ENCODE results near the gene FGF5. TPM values are rescaled to one million over a fixed set of nuclear protein-coding genes. Genes with fewer than 3 reads are reported as not detected.

The FGF5 gene
- total RNA-seq, 1 donor from 2014 or later: 5.8 TPM

- no peak for DNase-seq (ENCODE audit: low read depth)
- TF ChIP-seq CTCF (conservative IDR thresholded peaks at IDR 0.05; ENCODE audit: low read depth, low read length): no peak
- H3K4me3 ChIP-seq (ENCODE audit: low read depth, low read length): no peak overlapping the region
These were observed 38.0 kb upstream of the FGF5 start for GRCh38 chr4:80228460-80228859.

GRCh38 chr4:80229128-80229527 lies 37.3 kb upstream of the FGF5 start:
- TF ChIP-seq CTCF (conservative IDR thresholded peaks at IDR 0.05; ENCODE audit: low read depth, low read length): no peak
- no peak for DNase-seq (ENCODE audit: low read depth)
- no peak overlapping the region for H3K4me3 ChIP-seq (ENCODE audit: low read depth, low read length)

- H3K4me3 ChIP-seq (ENCODE audit: low read depth, low read length): no peak overlapping the region
- no peak for TF ChIP-seq CTCF (conservative IDR thresholded peaks at IDR 0.05; ENCODE audit: low read depth, low read length)
- no peak for DNase-seq (ENCODE audit: low read depth)
These were observed 36.9 kb upstream of the FGF5 start for GRCh38 chr4:80229590-80229989.

- no peak for TF ChIP-seq CTCF (conservative IDR thresholded peaks at IDR 0.05; ENCODE audit: low read depth, low read length)
- DNase-seq (ENCODE audit: low read depth): no peak
- no peak overlapping the region for H3K4me3 ChIP-seq (ENCODE audit: low read depth, low read length)
These were observed 35.3 kb upstream of the FGF5 start for GRCh38 chr4:80231180-80231579.

- no peak for DNase-seq (ENCODE audit: low read depth)
- TF ChIP-seq CTCF (conservative IDR thresholded peaks at IDR 0.05; ENCODE audit: low read depth, low read length): no peak
- no peak overlapping the region for H3K4me3 ChIP-seq (ENCODE audit: low read depth, low read length)
These were observed 33.6 kb upstream of the FGF5 start for GRCh38 chr4:80232707-80233370.

- no peak for TF ChIP-seq CTCF (conservative IDR thresholded peaks at IDR 0.05; ENCODE audit: low read depth, low read length)
- H3K4me3 ChIP-seq (ENCODE audit: low read depth, low read length): no peak overlapping the region
- no peak for DNase-seq (ENCODE audit: low read depth)
These were observed 33.1 kb upstream of the FGF5 start for GRCh38 chr4:80233390-80233789.

DNA sequence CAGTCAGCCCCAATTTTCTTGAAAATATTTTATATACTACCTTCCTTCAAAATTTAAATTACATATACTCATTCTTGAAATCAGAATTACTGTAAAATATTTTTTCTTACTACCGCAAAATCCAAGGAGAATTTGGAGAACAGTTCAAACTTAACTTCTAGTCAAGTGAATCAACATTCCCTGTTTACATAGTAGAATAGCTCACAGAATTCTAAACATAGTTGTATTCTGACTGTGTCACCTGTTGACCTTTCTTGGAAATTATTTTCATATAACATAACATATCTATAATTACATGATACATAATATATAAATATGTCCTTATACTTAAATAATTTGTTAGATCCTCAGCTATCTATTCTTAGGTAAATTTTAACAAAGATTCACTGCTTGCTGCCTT lies 31.0 kb upstream of the FGF5 start:
- DNase-seq (ENCODE audit: low read depth): no peak
- H3K4me3 ChIP-seq (ENCODE audit: low read depth, low read length): no peak overlapping the region
- no peak for TF ChIP-seq CTCF (conservative IDR thresholded peaks at IDR 0.05; ENCODE audit: low read depth, low read length)

Measured in epithelial cell of proximal tubule (primary cell).